Measurements from ENCODE around the gene ITGA5. TPM values are rescaled to one million over a fixed set of nuclear protein-coding genes. Genes with fewer than 3 reads are reported as not detected.
"Not testable (repeated sequence)": the region's sequence is repeated elsewhere in the genome, so short reads cannot be mapped to it uniquely, and the experiment has no call there.

Gene ITGA5
- total RNA-seq, 1 donor from 2014 or later, result 688 TPM

- Mint-ChIP-seq H3K27me3 (ENCODE audit: unreplicated experiment) (peaks cover 8% of the 10 kb centered on the region), H3K4me3 (ENCODE audit: unreplicated experiment) (peak overlapping the region; percentile 80), H3K27ac (ENCODE audit: unreplicated experiment) (peak overlapping the region; percentile 75), H3K36me3 (ENCODE audit: low read depth, unreplicated experiment) (no peaks in the 10 kb centered on the region), H3K4me1 (ENCODE audit: unreplicated experiment) (peaks cover 51% of the 10 kb centered on the region), H3K9me3 (ENCODE audit: unreplicated experiment) (no peaks in the 10 kb centered on the region)
- TF ChIP-seq, protein P1, sequence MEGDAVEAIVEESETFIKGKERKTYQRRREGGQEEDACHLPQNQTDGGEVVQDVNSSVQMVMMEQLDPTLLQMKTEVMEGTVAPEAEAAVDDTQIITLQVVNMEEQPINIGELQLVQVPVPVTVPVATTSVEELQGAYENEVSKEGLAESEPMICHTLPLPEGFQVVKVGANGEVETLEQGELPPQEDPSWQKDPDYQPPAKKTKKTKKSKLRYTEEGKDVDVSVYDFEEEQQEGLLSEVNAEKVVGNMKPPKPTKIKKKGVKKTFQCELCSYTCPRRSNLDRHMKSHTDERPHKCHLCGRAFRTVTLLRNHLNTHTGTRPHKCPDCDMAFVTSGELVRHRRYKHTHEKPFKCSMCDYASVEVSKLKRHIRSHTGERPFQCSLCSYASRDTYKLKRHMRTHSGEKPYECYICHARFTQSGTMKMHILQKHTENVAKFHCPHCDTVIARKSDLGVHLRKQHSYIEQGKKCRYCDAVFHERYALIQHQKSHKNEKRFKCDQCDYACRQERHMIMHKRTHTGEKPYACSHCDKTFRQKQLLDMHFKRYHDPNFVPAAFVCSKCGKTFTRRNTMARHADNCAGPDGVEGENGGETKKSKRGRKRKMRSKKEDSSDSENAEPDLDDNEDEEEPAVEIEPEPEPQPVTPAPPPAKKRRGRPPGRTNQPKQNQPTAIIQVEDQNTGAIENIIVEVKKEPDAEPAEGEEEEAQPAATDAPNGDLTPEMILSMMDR (IDR thresholded peaks at IDR 0.05; ENCODE audit: unreplicated experiment), result no peak
- DNase-seq (ENCODE audit: low spot score), result no peak
Measured at GRCh38 chr12:54356228-54356627, 62.8 kb downstream of the ITGA5 start.

DNA sequence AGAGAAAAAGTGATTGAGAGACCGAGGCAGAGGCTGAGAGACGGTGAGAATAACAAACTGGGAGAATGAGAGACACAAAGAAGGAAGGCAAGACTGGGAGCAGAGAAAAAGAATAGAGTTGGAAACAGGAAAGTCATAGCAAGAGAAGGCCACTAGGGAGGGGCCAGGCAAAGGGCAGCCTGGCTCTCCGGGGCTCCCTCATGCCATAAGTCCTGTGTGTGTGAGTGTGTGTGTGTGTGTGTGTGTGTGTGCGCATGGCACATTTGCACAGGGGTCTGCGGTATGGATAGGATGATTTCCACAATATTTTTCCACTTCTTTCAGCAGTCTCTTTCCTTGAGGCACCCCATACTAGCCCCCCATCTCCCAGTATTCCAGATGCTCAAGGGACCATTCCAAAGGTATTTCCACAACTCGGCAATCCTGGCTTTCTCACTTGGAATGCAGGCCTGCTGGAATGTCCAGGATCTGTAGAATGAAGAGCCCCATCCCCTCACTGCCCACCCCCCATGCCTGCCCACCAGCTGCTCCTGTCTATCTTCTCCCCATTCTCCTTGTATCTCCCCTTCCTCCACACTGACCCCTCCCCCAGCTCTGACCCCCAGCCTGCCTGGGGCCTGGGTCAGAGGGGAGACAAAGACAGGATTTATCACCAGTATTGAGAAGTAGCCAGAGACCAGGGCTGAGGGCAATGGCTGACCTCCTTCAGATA, 63.8 kb downstream of the ITGA5 start:
- H3K4me3 Mint-ChIP-seq (ENCODE audit: unreplicated experiment), result no peak overlapping the region
- TF ChIP-seq, protein P1 (IDR thresholded peaks at IDR 0.05; ENCODE audit: unreplicated experiment), result no peak
- peaks cover 10% of the 10 kb centered on the region for H3K27me3 Mint-ChIP-seq (ENCODE audit: unreplicated experiment)
- no peak overlapping the region for H3K27ac Mint-ChIP-seq (ENCODE audit: unreplicated experiment)
- DNase-seq (ENCODE audit: low spot score), result no peak
- peaks cover 43% of the 10 kb centered on the region for H3K4me1 Mint-ChIP-seq (ENCODE audit: unreplicated experiment)
- peaks cover 2% of the 10 kb centered on the region for H3K36me3 Mint-ChIP-seq (ENCODE audit: low read depth, unreplicated experiment)
- no peaks in the 10 kb centered on the region for H3K9me3 Mint-ChIP-seq (ENCODE audit: unreplicated experiment)

- H3K36me3 Mint-ChIP-seq (ENCODE audit: low read depth, unreplicated experiment); H3K27ac Mint-ChIP-seq (ENCODE audit: unreplicated experiment); DNase-seq (ENCODE audit: low spot score); H3K9me3 Mint-ChIP-seq (ENCODE audit: unreplicated experiment); H3K4me3 Mint-ChIP-seq (ENCODE audit: unreplicated experiment): not testable (repeated sequence)
- Mint-ChIP-seq H3K27me3 (ENCODE audit: unreplicated experiment) (peaks cover 12% of the 10 kb centered on the region), H3K4me1 (ENCODE audit: unreplicated experiment) (peaks cover 42% of the 10 kb centered on the region)
Measured at GRCh38 chr12:54354271-54354670, 64.8 kb downstream of the ITGA5 start.

GRCh38 chr12:54352891-54353874, 65.9 kb downstream of the ITGA5 start:
- Mint-ChIP-seq H3K9me3 (ENCODE audit: unreplicated experiment) (no peaks in the 10 kb centered on the region), H3K4me3 (ENCODE audit: unreplicated experiment) (no peak overlapping the region), H3K4me1 (ENCODE audit: unreplicated experiment) (peaks cover 42% of the 10 kb centered on the region), H3K27me3 (ENCODE audit: unreplicated experiment) (peaks cover 12% of the 10 kb centered on the region), H3K36me3 (ENCODE audit: low read depth, unreplicated experiment) (peaks cover 9% of the 10 kb centered on the region), H3K27ac (ENCODE audit: unreplicated experiment) (no peak overlapping the region)
- TF ChIP-seq, protein P1 (IDR thresholded peaks at IDR 0.05; ENCODE audit: unreplicated experiment), result no peak
- no peak for DNase-seq (ENCODE audit: low spot score)

- Mint-ChIP-seq H3K4me3 (ENCODE audit: unreplicated experiment) (no peak overlapping the region), H3K36me3 (ENCODE audit: low read depth, unreplicated experiment) (peaks cover 17% of the 10 kb centered on the region), H3K27ac (ENCODE audit: unreplicated experiment) (peak overlapping the region; percentile 61), H3K9me3 (ENCODE audit: unreplicated experiment) (no peaks in the 10 kb centered on the region), H3K4me1 (ENCODE audit: unreplicated experiment) (peaks cover 39% of the 10 kb centered on the region), H3K27me3 (ENCODE audit: unreplicated experiment) (peaks cover 12% of the 10 kb centered on the region)
- TF ChIP-seq, protein P1 (IDR thresholded peaks at IDR 0.05; ENCODE audit: unreplicated experiment), result no peak
- no peak for DNase-seq (ENCODE audit: low spot score)
Measured at GRCh38 chr12:54352022-54352531, 67.0 kb downstream of the ITGA5 start.

Measured in endothelial cell (in vitro differentiated cells).